Measurements from ENCODE around the gene KCNMB2.

DNA sequence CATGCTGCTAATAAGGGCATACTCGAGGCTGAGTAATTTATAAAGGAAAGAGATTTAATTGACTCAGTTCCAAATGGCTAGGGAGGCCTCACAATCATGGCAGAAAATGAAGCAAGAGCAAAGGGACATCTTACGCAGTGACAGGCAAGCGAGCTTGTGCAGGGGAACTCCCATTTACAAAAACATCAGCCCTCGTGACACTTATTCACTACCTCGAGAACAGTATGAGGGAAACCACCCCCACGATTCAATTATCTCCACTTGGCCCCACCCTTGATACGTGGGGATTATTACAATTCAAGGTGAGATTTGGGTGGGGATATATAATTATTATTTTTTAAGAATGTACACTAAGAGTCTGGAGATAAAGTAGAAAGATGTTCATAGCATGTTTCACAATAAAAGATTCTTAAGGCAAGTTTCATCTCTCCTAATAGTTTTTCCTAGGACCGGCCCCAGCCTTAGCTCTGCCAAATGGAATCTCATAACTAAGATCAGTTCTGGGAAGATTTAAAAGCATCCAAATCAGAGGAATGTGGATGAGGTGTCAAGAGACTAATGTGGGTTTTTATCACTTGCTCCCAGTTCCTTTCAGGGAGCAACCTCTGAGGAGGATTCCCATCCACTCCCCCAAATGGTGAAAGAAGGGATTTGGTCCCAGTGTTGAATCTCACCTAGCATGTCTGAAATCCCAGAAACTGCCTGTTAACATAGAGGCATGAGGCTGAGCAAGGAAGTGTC lies 314.4 kb downstream of the KCNMB2 start:
- TF ChIP-seq EZH2 (IDR thresholded peaks at IDR 0.05; ENCODE audit: low read length) = no peak
- TF ChIP-seq, protein P1, sequence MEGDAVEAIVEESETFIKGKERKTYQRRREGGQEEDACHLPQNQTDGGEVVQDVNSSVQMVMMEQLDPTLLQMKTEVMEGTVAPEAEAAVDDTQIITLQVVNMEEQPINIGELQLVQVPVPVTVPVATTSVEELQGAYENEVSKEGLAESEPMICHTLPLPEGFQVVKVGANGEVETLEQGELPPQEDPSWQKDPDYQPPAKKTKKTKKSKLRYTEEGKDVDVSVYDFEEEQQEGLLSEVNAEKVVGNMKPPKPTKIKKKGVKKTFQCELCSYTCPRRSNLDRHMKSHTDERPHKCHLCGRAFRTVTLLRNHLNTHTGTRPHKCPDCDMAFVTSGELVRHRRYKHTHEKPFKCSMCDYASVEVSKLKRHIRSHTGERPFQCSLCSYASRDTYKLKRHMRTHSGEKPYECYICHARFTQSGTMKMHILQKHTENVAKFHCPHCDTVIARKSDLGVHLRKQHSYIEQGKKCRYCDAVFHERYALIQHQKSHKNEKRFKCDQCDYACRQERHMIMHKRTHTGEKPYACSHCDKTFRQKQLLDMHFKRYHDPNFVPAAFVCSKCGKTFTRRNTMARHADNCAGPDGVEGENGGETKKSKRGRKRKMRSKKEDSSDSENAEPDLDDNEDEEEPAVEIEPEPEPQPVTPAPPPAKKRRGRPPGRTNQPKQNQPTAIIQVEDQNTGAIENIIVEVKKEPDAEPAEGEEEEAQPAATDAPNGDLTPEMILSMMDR (optimal IDR thresholded peaks at IDR 0.05 in 1 of 3, IDR thresholded peaks at IDR 0.05 in 1 of 3, conservative IDR thresholded peaks at IDR 0.05 in 1 of 3; ENCODE audit: extremely low read depth in 1 of 3, insufficient read depth in 2 of 3, low read length in 3 of 3) = no peak

All from keratinocyte (primary cell).